Measurements from ENCODE around the gene TBC1D7.

The TBC1D7 gene

GRCh38 chr6:13274707-13275434 is 53.5 kb downstream of the TBC1D7 start:
- Histone ChIP-seq H3K27me3 (replicated peaks; ENCODE audit: control insufficient read depth, insufficient read depth, low read length) (no peaks in the 10 kb centered on the region), H3K4me3 (replicated peaks; ENCODE audit: low read depth, low read length) (peak overlapping the region; percentile 73), H3K36me3 (ENCODE audit: control insufficient read depth, insufficient read depth, low read length) (peaks cover 4% of the 10 kb centered on the region; the same call in 1 of the 2 replicates)
- DNase-seq (ENCODE audit: extremely low read depth, insufficient read length) = no peak
- no peak for TF ChIP-seq CTCF (IDR thresholded peaks at IDR 0.05; ENCODE audit: insufficient read depth, low read length, poor library complexity, severe bottlenecking)

DNA sequence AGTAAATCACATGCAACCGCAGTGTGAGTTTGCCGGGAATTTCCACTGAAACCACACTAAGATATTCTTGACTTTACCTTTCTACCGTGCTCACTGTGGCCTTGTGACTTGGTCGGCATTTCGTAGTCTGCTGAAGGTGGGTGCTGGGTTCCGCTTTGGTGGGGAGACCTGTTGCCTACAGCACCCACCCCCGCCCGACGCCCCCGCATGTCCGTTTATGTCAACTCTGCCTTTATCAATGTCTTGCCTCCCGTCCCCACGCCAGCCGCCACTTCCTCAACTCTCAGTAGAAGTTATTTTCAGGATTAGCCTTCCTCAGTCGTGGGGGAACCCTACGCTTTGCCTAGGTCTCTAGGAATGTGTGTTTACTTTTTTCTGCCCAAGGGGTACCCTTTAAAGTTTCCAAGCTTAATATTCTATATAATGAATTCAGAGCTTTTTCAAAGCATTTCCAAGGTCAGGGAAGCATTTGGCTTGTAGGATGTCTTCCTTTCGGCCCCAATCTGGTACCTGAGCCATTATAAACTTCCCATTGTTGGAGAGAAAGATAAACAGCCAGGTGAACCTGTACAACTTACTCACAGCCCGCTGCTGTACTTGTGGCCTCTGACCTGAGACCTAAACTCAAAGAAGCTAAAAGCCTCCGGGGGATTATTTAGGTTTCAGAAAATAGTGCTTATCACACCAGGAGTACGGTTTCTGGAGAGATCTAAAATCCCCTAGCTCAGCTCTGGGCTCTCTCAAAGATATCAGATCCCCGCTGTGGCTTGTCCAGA is 54.2 kb downstream of the TBC1D7 start:
- Histone ChIP-seq H3K27me3 (replicated peaks; ENCODE audit: control insufficient read depth, insufficient read depth, low read length) (no peaks in the 10 kb centered on the region), H3K4me3 (replicated peaks; ENCODE audit: low read depth, low read length) (peak overlapping the region; percentile 73), H3K36me3 (ENCODE audit: control insufficient read depth, insufficient read depth, low read length) (peaks cover 2% of the 10 kb centered on the region; the same call in 1 of the 2 replicates)
- no peak for TF ChIP-seq CTCF (IDR thresholded peaks at IDR 0.05; ENCODE audit: insufficient read depth, low read length, poor library complexity, severe bottlenecking)
- DNase-seq (ENCODE audit: extremely low read depth, insufficient read length) = peak; percentile 78

GRCh38 chr6:13273202-13273930 is 55.0 kb downstream of the TBC1D7 start:
- no peaks in the 10 kb centered on the region for H3K27me3 ChIP-seq (replicated peaks; ENCODE audit: control insufficient read depth, insufficient read depth, low read length)
- DNase-seq (ENCODE audit: extremely low read depth, insufficient read length) = no peak
- TF ChIP-seq CTCF (IDR thresholded peaks at IDR 0.05; ENCODE audit: insufficient read depth, low read length, poor library complexity, severe bottlenecking) = no peak
- peak overlapping the region; percentile 73 for H3K4me3 ChIP-seq (replicated peaks; ENCODE audit: low read depth, low read length)
- peaks cover 2% of the 10 kb centered on the region; the same call in 1 of the 2 replicates for H3K36me3 ChIP-seq (ENCODE audit: control insufficient read depth, insufficient read depth, low read length)

DNA sequence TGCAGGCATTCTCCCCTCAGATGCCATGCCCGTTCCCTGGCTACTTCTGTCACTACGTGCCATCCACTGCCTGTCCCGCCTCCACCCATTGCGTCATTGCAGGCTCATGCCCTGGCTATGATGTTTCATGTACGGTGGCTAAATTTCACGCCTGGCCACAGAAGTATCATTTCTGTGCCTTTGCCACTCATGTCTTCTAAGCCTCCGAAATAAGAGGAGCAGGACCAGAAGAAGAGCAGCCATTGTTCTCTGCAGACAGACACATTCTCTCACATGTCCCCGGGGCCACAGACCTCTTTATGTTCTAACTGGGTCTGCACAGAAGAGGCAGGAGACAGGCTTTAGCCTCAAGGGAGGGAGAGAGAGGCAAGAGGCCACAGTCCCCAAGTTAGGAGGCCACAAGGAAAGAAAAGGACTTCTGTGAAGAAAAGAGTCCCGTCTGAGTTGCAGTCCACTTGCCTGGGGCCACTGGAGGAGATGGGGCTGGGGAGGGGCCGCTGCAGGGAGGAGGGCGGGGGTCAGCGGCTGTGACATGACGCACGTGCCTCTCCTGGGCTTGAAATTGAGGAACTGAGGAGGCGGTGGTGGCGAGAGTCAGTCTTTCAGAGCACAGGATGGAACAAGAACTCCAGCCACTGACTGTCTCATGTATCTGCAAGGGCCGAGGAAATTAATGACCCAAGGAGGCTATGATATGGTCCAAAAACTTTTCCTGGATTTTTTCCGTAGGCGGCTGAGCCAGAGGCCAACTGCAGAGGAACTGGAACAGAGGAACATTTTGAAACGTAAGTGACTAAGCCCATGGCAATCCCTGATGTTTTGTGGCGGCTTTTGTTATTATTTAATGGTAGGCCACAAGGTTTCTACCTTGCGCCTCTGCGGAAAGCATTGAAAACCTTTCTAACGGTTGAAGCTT is 55.9 kb downstream of the TBC1D7 start:
- DNase-seq (ENCODE audit: extremely low read depth, insufficient read length) = peak; percentile 83
- Histone ChIP-seq H3K36me3 (ENCODE audit: control insufficient read depth, insufficient read depth, low read length) (no peaks in the 10 kb centered on the region; the same call in 1 of the 2 replicates), H3K27me3 (replicated peaks; ENCODE audit: control insufficient read depth, insufficient read depth, low read length) (no peaks in the 10 kb centered on the region), H3K4me3 (replicated peaks; ENCODE audit: low read depth, low read length) (peak overlapping the region; percentile 73)
- TF ChIP-seq CTCF (IDR thresholded peaks at IDR 0.05; ENCODE audit: insufficient read depth, low read length, poor library complexity, severe bottlenecking) = peak; percentile 29

DNA sequence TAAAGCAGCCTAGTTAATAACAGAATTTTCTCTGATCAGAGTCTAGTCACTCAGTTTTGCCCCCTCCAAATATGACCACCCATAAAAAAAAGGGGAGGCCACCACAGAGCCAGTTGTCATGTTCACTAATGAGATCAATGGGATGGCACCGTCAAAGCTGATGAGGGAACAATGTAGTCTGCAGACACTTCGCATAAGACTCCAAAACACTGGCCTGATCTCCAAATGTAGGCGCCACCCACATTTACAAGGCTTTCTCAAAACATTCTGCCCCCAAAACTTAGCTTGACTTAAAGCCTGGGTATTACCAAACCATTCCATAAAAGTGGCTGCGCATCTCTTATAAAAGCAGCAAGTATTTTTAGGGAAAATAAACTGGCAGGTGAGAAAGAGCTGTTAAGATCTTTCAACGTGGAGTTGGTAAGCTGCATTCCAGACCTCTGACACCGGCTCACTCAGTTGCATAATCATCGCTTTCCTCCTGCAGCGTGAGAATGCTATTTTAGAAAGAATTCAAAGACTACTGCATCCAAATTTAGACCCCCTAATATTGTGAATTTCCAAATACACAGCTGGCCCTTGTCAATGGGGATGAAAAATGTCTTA is 59.3 kb downstream of the TBC1D7 start:
- no peak for TF ChIP-seq CTCF (IDR thresholded peaks at IDR 0.05; ENCODE audit: insufficient read depth, low read length, poor library complexity, severe bottlenecking)
- Histone ChIP-seq H3K4me3 (replicated peaks; ENCODE audit: low read depth, low read length) (no peak overlapping the region), H3K27me3 (replicated peaks; ENCODE audit: control insufficient read depth, insufficient read depth, low read length) (no peaks in the 10 kb centered on the region), H3K36me3 (ENCODE audit: control insufficient read depth, insufficient read depth, low read length) (no peaks in the 10 kb centered on the region)
- no peak for DNase-seq (ENCODE audit: extremely low read depth, insufficient read length)
